GM23248 (cell line): Measurements from ENCODE around the gene FGF14.

Experiments used
- EZH2 ChIP-seq: fragments of 200-600 bp; sonication (generic); IDR thresholded peaks from 2 replicates; pipeline ENCODE4 v1.6.1; 2018; ENCODE audit warnings: antibody characterized with exemption, mild to moderate bottlenecking; ENCODE audit not compliant: insufficient read depth, poor library complexity, severe bottlenecking
- EZH2phosphoT487 ChIP-seq: fragments of 200-600 bp; sonication (generic); IDR thresholded peaks from 2 replicates; pipeline ENCODE4 v1.6.1; 2018; ENCODE audit warnings: antibody characterized with exemption, moderate library complexity, mild to moderate bottlenecking, low read depth; ENCODE audit not compliant: insufficient read depth

- TF ChIP-seq EZH2 (no peak), EZH2phosphoT487 (no peak)
Observed at GRCh38 chr13:101880581-101880980, 521.3 kb downstream of the FGF14 start.
